Measurements from ENCODE around the gene ASB2.

ASB2 gene

DNA sequence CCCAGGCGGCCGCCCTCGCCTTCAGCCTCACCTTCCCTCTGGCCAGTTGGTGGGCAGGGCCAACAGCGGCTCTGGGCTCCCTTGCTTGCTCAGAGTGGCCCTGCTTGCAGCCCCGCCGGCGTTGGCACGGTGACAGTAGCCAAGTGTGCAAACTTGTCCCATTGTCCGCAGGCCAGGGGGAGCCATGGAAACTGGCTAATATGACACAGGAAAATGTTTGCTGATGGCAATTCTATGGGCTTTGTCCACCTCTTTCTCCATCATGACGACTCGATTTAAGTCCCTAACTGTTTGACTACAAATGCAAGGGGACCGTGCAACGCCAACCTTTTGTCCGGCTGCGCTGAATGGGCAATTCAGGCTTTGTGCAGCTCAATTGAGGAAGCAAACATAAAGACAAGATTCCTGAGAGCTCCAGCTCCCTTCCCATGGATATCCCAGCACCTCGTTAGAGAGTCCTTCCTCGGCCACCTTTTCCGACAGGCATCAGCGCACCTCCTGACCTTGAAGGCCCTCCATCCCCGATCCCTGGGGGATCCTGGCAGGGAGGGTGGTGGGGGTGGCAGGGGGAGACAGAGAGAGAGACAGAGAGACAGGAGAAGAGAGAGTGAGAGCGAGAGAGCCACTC, 50.0 kb downstream of the ASB2 start:
- no peak for DNase-seq

GRCh38 chr14:93925374-93925895, 50.9 kb downstream of the ASB2 start:
- DNase-seq, result no peak

DNA sequence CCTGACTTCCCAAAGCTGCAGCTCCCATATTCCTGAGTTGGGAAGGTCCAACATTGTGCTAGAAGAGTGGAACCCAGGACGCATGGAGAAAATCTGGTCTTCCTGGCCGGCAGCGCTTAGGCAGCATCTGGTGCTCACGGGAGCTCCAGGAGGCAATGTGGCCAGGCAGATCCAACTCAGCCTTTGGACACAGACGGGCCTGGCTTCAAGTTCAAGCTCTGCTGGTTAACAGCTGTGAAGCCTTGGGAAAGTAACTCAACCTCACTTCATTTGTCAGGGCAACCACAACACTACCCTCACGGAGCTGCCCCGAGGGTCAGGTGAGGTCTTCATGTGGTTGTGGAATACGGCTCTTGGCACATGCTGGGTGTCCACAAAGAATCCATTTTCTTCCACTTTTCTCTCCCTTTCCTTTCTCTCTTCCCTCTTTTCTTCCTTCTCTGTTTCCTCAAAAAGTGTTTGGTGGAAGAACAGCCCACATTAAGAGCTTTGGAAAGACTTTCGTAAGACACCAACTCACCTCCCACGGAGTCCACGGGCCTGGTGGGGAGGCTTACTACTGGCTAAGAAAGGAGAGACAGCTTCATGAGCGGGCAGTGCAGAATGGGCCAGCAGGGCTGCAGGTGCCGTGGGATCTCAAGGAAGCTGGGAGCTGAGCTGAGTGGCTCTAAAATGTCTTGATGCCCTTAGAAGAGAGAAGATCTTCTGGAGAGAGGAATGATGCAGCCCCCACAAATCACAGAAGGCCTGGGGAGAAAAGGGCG, 51.6 kb downstream of the ASB2 start:
- DNase-seq, result no peak

GRCh38 chr14:93923626-93924025, 52.7 kb downstream of the ASB2 start:
- DNase-seq, result no peak

DNA sequence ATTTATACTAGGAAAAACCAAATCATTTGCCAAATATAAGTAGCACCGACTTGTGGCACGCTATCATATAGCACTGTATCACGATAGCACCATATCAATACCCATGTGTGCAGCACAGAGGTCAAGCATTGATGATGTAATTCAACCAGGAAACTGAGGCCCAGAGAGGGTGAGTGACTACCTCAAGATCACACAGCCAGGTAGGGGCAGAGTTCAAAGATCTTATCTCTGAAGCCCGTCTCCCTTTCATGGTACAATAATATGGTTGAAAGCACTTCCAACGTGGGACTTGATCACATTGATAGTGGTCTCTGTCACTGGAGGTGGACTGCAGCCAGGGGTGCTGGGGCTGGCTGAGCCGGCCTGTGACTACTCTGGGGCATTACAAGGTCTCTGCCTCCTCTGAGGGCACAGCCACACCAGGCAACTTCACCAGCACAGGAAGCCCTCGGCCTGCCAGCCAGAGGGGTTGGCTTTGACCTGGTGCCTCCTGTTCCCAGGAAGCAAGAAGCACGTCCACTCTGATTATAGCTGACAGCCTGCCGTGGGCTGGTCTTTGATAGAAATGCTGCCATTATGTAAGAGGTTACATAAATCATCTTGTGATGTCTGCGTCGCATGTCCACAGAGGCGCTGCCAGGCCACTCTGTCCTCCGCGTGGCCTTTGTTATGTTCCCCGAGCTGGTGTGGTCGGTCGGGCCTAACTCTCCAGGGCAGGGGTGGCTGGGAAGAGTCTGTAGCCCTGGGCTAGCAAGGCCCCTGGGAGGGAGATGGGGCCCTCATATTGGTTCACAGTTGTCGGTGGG, 55.2 kb downstream of the ASB2 start:
- no peak for DNase-seq

DNA sequence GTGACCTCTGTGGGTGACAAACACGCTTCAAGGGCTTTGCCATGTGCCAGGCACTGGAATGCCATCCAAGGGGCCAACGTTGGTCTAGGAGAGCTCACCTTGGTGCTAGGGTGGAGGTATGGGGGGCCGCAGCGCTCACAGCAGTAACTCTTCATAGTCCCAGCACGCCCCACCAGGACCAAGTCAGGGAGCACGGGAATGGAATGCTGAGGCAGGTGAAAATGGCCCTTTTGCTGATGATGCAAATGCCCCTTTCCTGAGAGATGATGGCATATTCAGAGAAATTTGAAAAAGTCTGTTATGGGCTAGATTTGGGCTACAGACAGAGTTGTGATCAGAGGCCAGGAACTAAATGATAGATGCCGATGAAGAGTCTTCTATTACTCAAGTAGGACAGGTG, 59.2 kb downstream of the ASB2 start:
- DNase-seq, result no peak

- DNase-seq, result no peak
These were observed 59.9 kb downstream of the ASB2 start for GRCh38 chr14:93916498-93916897.

DNA sequence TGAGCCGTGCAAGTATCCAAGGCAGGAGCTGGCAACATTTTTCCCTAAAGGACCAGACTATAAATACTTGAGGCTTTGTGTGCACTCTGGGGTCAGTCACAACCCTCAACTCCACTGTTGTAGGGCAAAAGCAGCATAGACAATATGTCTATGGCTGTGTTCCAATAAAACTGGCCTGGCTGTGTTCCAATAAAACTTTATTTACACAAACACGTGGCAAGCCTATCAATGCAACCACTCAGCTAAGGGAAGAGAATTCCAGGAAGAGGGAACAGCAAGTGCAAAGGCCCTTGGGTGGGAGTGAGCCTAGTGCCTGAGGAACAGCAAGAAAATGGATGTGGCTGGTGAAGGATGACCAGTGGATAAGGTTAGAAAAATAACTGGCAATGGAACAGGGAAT, 60.6 kb downstream of the ASB2 start:
- no peak for DNase-seq

DNA sequence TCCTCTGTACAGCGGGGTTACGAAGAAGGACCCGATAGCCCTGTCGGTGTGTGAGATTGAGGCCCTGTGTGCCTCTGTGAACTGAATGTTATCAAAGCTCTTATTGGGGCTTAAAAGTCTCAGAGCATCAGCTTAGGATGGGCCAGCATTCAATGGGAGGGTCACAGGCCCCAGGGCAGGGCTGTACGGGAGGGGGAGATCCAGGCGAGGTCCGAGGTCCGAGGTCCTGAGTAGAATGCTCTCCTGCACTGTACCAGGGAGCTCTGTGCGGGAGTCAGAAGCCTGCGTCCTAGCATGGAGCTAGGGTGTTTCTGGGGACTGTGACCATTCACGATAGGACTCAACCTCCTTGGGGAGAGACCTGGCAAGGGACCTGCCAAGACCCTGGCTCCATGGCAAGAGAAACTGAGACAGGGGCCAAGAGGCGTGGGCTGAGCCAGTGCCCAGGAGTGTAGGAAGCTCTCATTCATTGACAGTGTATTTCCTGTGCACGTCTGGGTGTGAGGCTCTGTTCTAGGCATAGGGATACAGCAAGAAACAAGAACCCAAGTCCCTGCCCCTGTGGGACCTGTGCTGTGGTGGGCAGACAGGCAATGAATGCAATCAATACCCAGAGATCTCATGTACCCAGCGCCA, 61.2 kb downstream of the ASB2 start:
- DNase-seq, result no peak

GRCh38 chr14:93914278-93914677, 62.1 kb downstream of the ASB2 start:
- DNase-seq, result no peak

DNA sequence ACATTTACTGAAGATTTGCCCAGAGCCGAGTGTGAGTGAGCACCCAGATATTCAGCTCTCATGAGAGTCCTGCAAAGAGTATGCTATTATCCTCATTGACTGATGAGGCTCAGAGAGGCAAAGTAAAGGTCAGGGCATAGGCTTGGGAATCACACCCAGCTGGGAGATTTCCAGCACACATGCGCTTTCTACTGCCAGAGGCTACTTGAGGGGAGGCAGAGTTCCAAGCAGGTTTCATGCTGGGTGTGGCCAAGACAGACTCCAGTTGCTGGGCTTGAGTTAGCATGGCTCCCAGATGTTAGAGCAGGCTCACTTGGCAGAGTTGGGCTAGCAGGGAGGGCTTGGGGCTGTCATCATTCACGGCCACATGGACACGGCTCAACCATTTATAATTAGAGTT, 63.6 kb downstream of the ASB2 start:
- DNase-seq, result no peak

DNA sequence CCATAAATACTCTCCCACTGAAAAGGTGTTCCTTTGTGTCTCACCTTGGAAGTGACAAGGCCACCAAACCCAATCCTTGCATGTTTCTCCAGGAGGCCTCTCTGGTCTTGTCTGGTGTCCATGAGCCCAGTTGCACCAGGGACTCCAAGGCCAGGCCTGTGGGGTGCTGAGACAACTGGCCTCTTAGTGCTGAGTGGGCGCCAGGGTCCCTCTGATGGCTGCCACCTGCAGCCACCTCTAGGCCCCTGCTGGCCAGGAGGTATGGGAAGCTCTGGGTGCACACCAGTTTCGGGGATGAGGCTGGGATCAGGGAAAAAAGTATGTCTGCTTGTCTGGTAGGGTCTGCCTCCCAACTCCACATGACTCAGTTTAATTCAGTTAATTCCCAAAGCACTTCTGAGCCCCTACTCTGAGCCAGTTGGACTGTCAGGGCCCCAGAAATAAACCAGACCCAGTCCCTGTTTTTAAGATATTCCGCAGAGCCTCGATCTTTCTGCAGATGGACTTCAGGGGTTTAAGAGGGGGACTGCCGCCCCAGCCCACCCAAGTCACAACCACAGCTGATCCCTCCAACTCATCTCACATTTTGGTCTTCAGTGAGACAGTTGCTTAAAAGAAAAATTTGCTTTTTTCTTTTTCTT, 64.3 kb downstream of the ASB2 start:
- no peak for DNase-seq

- no peak for DNase-seq
These were observed 66.8 kb downstream of the ASB2 start for GRCh38 chr14:93909429-93910128.

- DNase-seq, result peak; percentile 93
These were observed 69.7 kb downstream of the ASB2 start for GRCh38 chr14:93906341-93907329.

- DNase-seq, result no peak
These were observed 70.7 kb downstream of the ASB2 start for GRCh38 chr14:93905623-93906022.

GRCh38 chr14:93903342-93904184, 72.8 kb downstream of the ASB2 start:
- DNase-seq, result peak; percentile 53

DNA sequence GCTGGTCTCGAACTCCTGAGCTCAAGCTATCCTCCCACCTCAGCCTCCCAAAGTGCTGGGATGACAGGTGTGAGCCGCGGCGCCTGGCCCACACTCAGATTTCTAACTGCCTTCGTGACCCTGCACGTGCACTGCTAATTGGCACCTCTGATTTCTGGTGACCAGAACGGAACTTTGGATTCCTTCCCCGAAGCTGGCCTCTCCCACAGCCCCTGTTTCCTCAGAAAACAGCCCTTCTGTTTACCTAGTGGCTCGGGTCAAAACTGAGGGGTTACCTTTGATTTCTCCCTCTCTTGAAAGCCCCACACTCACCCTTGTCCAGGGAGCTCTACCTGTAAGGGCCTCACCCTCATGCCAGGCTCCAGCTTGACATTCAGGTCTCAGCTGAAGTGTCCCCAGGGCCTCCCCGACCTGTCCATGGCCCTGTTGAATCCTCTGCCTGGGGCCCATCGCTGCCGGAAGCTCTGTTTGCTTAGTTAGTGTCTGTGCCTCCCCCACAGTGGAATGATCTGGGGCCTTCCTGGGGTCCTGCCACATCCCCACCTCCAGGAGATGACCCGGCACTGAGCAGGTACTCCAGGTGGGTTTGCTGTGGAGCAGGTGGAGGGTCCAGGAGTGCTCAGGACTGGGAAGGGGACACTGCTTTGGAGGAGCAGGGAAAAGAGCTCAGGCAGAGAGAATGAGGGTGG, 73.6 kb downstream of the ASB2 start:
- no peak for DNase-seq

DNA sequence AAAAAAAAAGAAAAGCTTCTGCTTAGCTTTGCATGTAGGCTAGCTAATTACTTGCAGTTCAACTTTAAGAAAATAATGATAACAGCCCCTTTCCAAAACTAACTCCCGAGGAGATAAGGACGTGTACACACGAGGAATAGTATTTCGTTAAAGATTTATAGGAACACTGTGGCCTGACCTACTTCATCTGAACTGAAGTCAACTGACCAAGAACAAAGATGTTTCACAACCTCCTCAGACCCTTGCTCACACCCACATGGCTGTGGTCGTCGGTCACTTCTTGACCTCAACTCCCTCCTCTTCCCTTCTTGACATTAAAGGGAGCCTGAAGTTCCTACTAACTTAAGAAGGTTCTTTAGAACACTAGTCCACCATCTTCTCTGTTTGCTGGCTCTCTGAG, 74.6 kb downstream of the ASB2 start:
- DNase-seq, result no peak

- no peak for DNase-seq
These were observed 77.6 kb downstream of the ASB2 start for GRCh38 chr14:93898731-93899130.

All from NCI-H1694 (cell line).